Measurements from ENCODE around the gene TSPEAR. TPM values are rescaled to one million over a fixed set of nuclear protein-coding genes. Genes with fewer than 3 reads are reported as not detected.

The TSPEAR gene
- total RNA-seq, 1 experiment from 2014 or later: not detected

GRCh38 chr21:44729336-44730027 lies 18.1 kb upstream of the TSPEAR start:
- no peaks in the 10 kb centered on the region for H3K79me2 ChIP-seq (ENCODE audit: low read length)

DNA sequence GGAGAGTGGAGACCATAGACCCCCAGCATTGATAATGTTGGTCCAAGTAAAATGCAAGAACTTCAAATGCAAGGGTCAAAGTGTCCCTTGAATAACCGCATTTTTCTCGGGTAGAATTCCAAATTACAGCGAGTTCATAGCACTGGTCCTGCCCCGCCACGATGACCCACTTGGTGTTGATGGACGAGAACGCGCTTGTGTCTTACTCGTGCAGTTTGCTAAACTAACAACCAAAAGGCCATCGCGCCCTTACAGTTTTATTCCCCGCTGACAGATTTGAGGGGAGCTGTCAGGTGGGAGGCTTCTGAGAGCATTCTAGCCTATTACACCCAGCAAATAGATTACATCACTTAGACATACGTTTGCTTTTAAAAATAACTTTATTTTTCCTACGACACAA lies 17.3 kb upstream of the TSPEAR start:
- Histone ChIP-seq H3K27me3 (ENCODE audit: low read length) (no peaks in the 10 kb centered on the region), H3K4me2 (ENCODE audit: low read depth, low read length, poor library complexity, severe bottlenecking) (no peak overlapping the region), H3K9me3 (ENCODE audit: low read length) (no peaks in the 10 kb centered on the region), H4K20me1 (ENCODE audit: insufficient read depth, low read depth, low read length) (no peaks in the 10 kb centered on the region), H3K9ac (ENCODE audit: low read length) (no peak overlapping the region), H3K9me2 (replicated peaks; ENCODE audit: insufficient read depth, low read length) (no peaks in the 10 kb centered on the region), H3K79me2 (ENCODE audit: low read length) (no peaks in the 10 kb centered on the region), H3K4me1 (ENCODE audit: low read length) (peaks cover 7% of the 10 kb centered on the region), H3K27ac (ENCODE audit: low read length) (no peak overlapping the region), H2AFZ (ENCODE audit: low read length) (no peak overlapping the region), H3K4me3 (ENCODE audit: low read length) (no peak overlapping the region), H3K36me3 (ENCODE audit: insufficient read depth, low read length) (no peaks in the 10 kb centered on the region)
- no peak for DNase-seq

More at GRCh38 chr21:44729336-44730027, 18.1 kb upstream of the TSPEAR start:
- no peak overlapping the region for H3K27ac ChIP-seq (ENCODE audit: low read length)
- no peaks in the 10 kb centered on the region for H3K27me3 ChIP-seq (ENCODE audit: low read length)
- H3K9ac ChIP-seq (ENCODE audit: low read length): no peak overlapping the region
- H3K9me3 ChIP-seq (ENCODE audit: low read length): no peaks in the 10 kb centered on the region
- DNase-seq: no peak
- no peak overlapping the region for H3K4me3 ChIP-seq (ENCODE audit: low read length)
- no peaks in the 10 kb centered on the region for H4K20me1 ChIP-seq (ENCODE audit: insufficient read depth, low read depth, low read length)
- no peak overlapping the region for H2AFZ ChIP-seq (ENCODE audit: low read length)
- H3K4me1 ChIP-seq (ENCODE audit: low read length): peaks cover 7% of the 10 kb centered on the region
- H3K4me2 ChIP-seq (ENCODE audit: low read depth, low read length, poor library complexity, severe bottlenecking): no peak overlapping the region
- H3K9me2 ChIP-seq (replicated peaks; ENCODE audit: insufficient read depth, low read length): no peaks in the 10 kb centered on the region
- H3K36me3 ChIP-seq (ENCODE audit: insufficient read depth, low read length): no peaks in the 10 kb centered on the region

- DNase-seq: no peak
- Histone ChIP-seq H3K79me2 (ENCODE audit: low read length) (no peaks in the 10 kb centered on the region), H3K4me1 (ENCODE audit: low read length) (peaks cover 7% of the 10 kb centered on the region), H3K4me3 (ENCODE audit: low read length) (no peak overlapping the region), H3K9me2 (replicated peaks; ENCODE audit: insufficient read depth, low read length) (no peaks in the 10 kb centered on the region), H2AFZ (ENCODE audit: low read length) (no peak overlapping the region), H3K27me3 (ENCODE audit: low read length) (no peaks in the 10 kb centered on the region), H3K9ac (ENCODE audit: low read length) (no peak overlapping the region), H3K27ac (ENCODE audit: low read length) (no peak overlapping the region), H3K4me2 (ENCODE audit: low read depth, low read length, poor library complexity, severe bottlenecking) (no peak overlapping the region), H4K20me1 (ENCODE audit: insufficient read depth, low read depth, low read length) (no peaks in the 10 kb centered on the region), H3K9me3 (ENCODE audit: low read length) (no peaks in the 10 kb centered on the region), H3K36me3 (ENCODE audit: insufficient read depth, low read length) (no peaks in the 10 kb centered on the region)
These were observed 16.4 kb upstream of the TSPEAR start for GRCh38 chr21:44727757-44728156.

- H3K9ac ChIP-seq (ENCODE audit: low read length): no peak overlapping the region
- no peaks in the 10 kb centered on the region for H3K9me2 ChIP-seq (replicated peaks; ENCODE audit: insufficient read depth, low read length)
- peaks cover 7% of the 10 kb centered on the region for H3K4me1 ChIP-seq (ENCODE audit: low read length)
- no peaks in the 10 kb centered on the region for H3K27me3 ChIP-seq (ENCODE audit: low read length)
- no peaks in the 10 kb centered on the region for H3K36me3 ChIP-seq (ENCODE audit: insufficient read depth, low read length)
- H3K79me2 ChIP-seq (ENCODE audit: low read length): no peaks in the 10 kb centered on the region
- no peak overlapping the region for H3K4me3 ChIP-seq (ENCODE audit: low read length)
- H3K9me3 ChIP-seq (ENCODE audit: low read length): no peaks in the 10 kb centered on the region
- no peak for DNase-seq
- H4K20me1 ChIP-seq (ENCODE audit: insufficient read depth, low read depth, low read length): no peaks in the 10 kb centered on the region
- no peak overlapping the region for H3K27ac ChIP-seq (ENCODE audit: low read length)
- no peak overlapping the region for H2AFZ ChIP-seq (ENCODE audit: low read length)
- H3K4me2 ChIP-seq (ENCODE audit: low read depth, low read length, poor library complexity, severe bottlenecking): no peak overlapping the region
These were observed 15.9 kb upstream of the TSPEAR start for GRCh38 chr21:44727321-44727720.

DNA sequence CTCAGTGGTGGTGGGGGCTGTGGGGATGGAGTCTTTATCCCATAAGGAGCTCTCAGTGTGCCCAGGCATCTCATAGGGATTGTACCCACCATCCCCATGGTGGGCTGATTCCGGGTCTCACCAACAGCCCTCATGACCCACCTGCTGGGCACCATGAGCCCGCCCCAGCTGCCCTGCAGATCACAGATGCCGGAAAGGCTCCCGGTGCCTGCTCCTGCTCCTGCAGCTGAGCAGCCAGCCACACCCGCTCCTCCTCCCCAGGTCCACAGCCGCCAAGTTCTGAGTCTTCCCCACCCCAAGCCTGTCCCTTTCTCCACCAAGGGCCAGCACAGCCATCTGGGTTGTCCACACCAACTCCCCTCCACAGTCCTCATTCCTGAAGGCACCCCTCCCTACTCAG lies 15.5 kb upstream of the TSPEAR start:
- DNase-seq: no peak
- H2AFZ ChIP-seq (ENCODE audit: low read length): no peak overlapping the region
- H3K27me3 ChIP-seq (ENCODE audit: low read length): no peaks in the 10 kb centered on the region
- H3K36me3 ChIP-seq (ENCODE audit: insufficient read depth, low read length): no peaks in the 10 kb centered on the region
- H3K27ac ChIP-seq (ENCODE audit: low read length): no peak overlapping the region
- no peaks in the 10 kb centered on the region for H3K9me3 ChIP-seq (ENCODE audit: low read length)
- H3K4me3 ChIP-seq (ENCODE audit: low read length): no peak overlapping the region
- H3K4me2 ChIP-seq (ENCODE audit: low read depth, low read length, poor library complexity, severe bottlenecking): no peak overlapping the region
- H3K4me1 ChIP-seq (ENCODE audit: low read length): peaks cover 7% of the 10 kb centered on the region
- no peaks in the 10 kb centered on the region for H3K9me2 ChIP-seq (replicated peaks; ENCODE audit: insufficient read depth, low read length)
- no peaks in the 10 kb centered on the region for H4K20me1 ChIP-seq (ENCODE audit: insufficient read depth, low read depth, low read length)
- no peaks in the 10 kb centered on the region for H3K79me2 ChIP-seq (ENCODE audit: low read length)
- H3K9ac ChIP-seq (ENCODE audit: low read length): no peak overlapping the region

DNA sequence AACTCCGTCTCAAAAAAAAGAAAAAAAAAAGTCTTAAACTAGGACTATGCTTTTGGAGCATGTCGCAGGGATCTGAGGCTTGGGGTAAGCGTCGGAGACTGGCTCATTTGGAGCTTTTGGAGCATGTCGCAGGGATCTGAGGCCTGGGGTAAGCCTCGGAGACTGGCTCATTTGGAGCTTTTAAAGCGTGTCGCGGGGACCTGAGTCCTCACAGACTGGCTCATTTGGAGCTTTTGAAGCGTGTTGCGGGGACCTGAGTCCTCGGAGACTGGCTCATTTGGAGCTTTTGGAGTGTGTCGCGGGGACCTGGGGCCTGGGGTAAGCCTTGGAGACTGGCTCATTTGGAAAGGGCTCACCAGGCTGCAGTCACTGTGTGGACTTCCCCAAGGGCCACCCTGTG lies 13.6 kb upstream of the TSPEAR start:
- no peak for DNase-seq
- Histone ChIP-seq H3K79me2 (ENCODE audit: low read length) (no peaks in the 10 kb centered on the region), H3K9ac (ENCODE audit: low read length) (no peak overlapping the region), H3K4me2 (ENCODE audit: low read depth, low read length, poor library complexity, severe bottlenecking) (no peak overlapping the region), H3K27ac (ENCODE audit: low read length) (no peak overlapping the region), H2AFZ (ENCODE audit: low read length) (no peak overlapping the region), H3K4me1 (ENCODE audit: low read length) (no peaks in the 10 kb centered on the region), H3K9me2 (replicated peaks; ENCODE audit: insufficient read depth, low read length) (no peaks in the 10 kb centered on the region), H3K27me3 (ENCODE audit: low read length) (no peaks in the 10 kb centered on the region), H3K4me3 (ENCODE audit: low read length) (no peak overlapping the region), H3K36me3 (ENCODE audit: insufficient read depth, low read length) (no peaks in the 10 kb centered on the region), H4K20me1 (ENCODE audit: insufficient read depth, low read depth, low read length) (no peaks in the 10 kb centered on the region), H3K9me3 (ENCODE audit: low read length) (no peaks in the 10 kb centered on the region)

DNA sequence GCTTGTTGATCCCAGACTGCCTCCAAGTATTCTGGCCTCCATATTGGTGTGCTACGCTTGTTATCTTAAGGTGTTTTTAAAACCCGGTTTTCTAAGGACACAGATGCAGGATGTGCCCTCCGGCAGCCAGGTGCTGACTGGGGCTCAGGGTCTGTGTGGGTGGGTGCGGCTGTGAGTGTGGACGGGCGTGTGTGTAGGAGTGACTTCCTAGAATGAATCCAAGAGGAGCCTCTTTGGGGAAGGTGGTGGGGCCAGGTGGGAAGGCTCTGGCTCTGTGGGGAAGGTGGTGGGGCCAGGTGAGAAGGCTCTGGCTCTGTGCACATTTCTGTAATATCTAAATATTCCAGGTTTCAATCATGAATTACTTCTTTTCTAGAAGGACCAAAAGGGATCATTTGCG lies 12.8 kb upstream of the TSPEAR start:
- Histone ChIP-seq H3K9me2 (replicated peaks; ENCODE audit: insufficient read depth, low read length) (no peaks in the 10 kb centered on the region), H3K4me1 (ENCODE audit: low read length) (no peaks in the 10 kb centered on the region), H3K4me3 (ENCODE audit: low read length) (no peak overlapping the region), H3K36me3 (ENCODE audit: insufficient read depth, low read length) (no peaks in the 10 kb centered on the region), H4K20me1 (ENCODE audit: insufficient read depth, low read depth, low read length) (no peaks in the 10 kb centered on the region), H2AFZ (ENCODE audit: low read length) (no peak overlapping the region), H3K27me3 (ENCODE audit: low read length) (no peaks in the 10 kb centered on the region), H3K27ac (ENCODE audit: low read length) (no peak overlapping the region), H3K9ac (ENCODE audit: low read length) (no peak overlapping the region), H3K4me2 (ENCODE audit: low read depth, low read length, poor library complexity, severe bottlenecking) (no peak overlapping the region), H3K79me2 (ENCODE audit: low read length) (no peaks in the 10 kb centered on the region), H3K9me3 (ENCODE audit: low read length) (no peaks in the 10 kb centered on the region)
- no peak for DNase-seq

DNA sequence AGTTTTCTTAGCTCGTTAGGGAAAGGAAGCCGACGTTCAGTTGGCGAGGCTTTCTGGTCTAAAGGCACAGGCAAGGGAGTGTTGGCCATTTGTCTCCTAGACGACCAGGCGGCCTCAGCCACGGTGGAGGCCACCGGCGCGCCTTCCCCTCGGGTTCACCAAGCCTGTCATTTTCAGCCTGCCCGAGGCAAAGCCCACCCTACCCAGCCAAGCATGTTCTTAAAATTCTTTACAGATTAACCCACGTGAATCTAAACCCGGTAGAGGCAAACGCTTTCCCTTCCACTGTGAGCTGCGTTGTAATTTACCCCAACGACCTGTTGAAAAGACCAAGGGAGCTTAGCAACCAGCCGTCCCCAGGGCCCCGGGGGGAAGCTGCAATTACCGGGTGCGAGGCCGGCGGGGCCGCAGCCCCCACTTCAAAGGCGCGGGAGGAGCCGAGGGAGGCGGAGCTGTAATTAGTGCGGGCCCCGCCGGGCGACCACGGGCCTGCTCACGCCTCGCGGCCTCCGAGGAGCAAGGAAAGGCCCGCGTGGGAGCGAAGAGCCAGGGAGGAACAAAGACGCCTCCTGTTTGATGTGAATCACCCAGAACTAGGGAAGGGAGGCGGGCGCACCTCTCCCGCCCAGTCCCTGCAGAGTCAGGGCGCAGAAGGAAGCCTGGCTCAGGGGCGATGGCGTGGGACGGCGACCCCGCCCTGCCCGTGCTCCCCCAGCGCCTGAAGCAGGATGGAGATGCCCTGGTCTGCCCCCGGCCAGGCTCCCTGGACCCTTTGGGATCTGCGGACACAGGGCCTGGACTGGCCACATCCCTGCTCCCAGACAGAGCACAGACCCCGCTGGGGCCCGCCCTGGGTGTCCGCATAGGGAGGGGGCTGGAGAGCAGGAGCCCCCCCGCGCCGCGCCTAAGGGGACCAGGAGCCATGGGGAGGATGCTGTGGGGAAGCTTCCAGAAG lies 12.1 kb upstream of the TSPEAR start:
- Histone ChIP-seq H3K4me2 (ENCODE audit: low read depth, low read length, poor library complexity, severe bottlenecking) (no peak overlapping the region), H3K4me3 (ENCODE audit: low read length) (no peak overlapping the region), H3K4me1 (ENCODE audit: low read length) (no peaks in the 10 kb centered on the region), H3K27ac (ENCODE audit: low read length) (no peak overlapping the region), H3K9me3 (ENCODE audit: low read length) (no peaks in the 10 kb centered on the region), H3K27me3 (ENCODE audit: low read length) (no peaks in the 10 kb centered on the region), H3K79me2 (ENCODE audit: low read length) (no peaks in the 10 kb centered on the region), H3K9ac (ENCODE audit: low read length) (no peak overlapping the region), H3K9me2 (replicated peaks; ENCODE audit: insufficient read depth, low read length) (no peaks in the 10 kb centered on the region), H2AFZ (ENCODE audit: low read length) (no peak overlapping the region), H3K36me3 (ENCODE audit: insufficient read depth, low read length) (no peaks in the 10 kb centered on the region), H4K20me1 (ENCODE audit: insufficient read depth, low read depth, low read length) (no peaks in the 10 kb centered on the region)
- no peak for DNase-seq
